IMR-90 (cell line): ENCODE measurements around the gene SLTM. TPM values are rescaled to one million over a fixed set of nuclear protein-coding genes. Genes with fewer than 3 reads are reported as not detected.
"Not testable (repeated sequence)": the region's sequence is repeated elsewhere in the genome, so short reads cannot be mapped to it uniquely, and the experiment has no call there.

Experiments used
- ATAC-seq: fragments of 200-7000 bp; cut with Tn5 transposase; 2 replicates; pipeline ENCODE4 v1.9.1; 2020; ENCODE audit warnings: low read depth, mild to moderate bottlenecking, moderate library complexity
- BruUV-seq: library from RNA; stranded (reverse); fragments of 400-500 nt; replicated peaks from 2 replicates; lab custom pipeline; 2021; lab: Mats Ljungman, UMichigan
- CTCF ChIA-PET: fragments of 300-600 bp; formaldehyde crosslinking; extraction: SDS; loops from one replicate; lab custom pipeline; 2021; ENCODE audit warnings: antibody characterized with exemption; lab: Yijun Ruan, JAX
- POLR2A ChIA-PET: fragments of 300-600 bp; sonication (Branson Sonifier 250); formaldehyde crosslinking; loops from one replicate; lab custom pipeline; 2022; ENCODE audit warnings: antibody characterized with exemption; ENCODE audit not compliant: unreplicated experiment; lab: Charles Lee
- DNase-seq: peaks from one replicate; pipeline ENCODE4 v3.0.0; 2013
- H2AFZ ChIP-seq: replicated peaks from 2 replicates; pipeline ENCODE3; 2013; ENCODE audit warnings: low read length, mild to moderate bottlenecking; ENCODE audit not compliant: poor library complexity
- H2AK5ac ChIP-seq: 2 replicates; pipeline ENCODE4 v1.6.1; 2013; ENCODE audit warnings: low read depth, low read length, inconsistent platforms
- H2AK9ac ChIP-seq: replicated peaks from 2 replicates; pipeline ENCODE3; 2013; ENCODE audit warnings: mild to moderate bottlenecking, low read depth, low read length, moderate library complexity; ENCODE audit not compliant: poor library complexity
- H2BK120ac ChIP-seq: 2 replicates; pipeline ENCODE4 v1.6.1; 2013; ENCODE audit warnings: low read depth, low read length, inconsistent platforms
- H2BK15ac ChIP-seq: 3 replicates; pipeline ENCODE4 v1.6.1; 2013; ENCODE audit warnings: low read depth, low read length, inconsistent platforms
- H2BK20ac ChIP-seq: 2 replicates; pipeline ENCODE4 v1.6.1; 2013; ENCODE audit warnings: low read depth, mild to moderate bottlenecking, inconsistent platforms, low read length, moderate library complexity
- H2BK5ac ChIP-seq: 2 replicates; pipeline ENCODE4 v1.6.1; 2013; ENCODE audit warnings: mild to moderate bottlenecking, low read depth, low read length, inconsistent platforms; ENCODE audit not compliant: poor library complexity, severe bottlenecking
- H3K14ac ChIP-seq: replicated peaks from 2 replicates; pipeline ENCODE4 v1.6.1; 2013; ENCODE audit warnings: low read depth, low read length, inconsistent platforms
- H3K18ac ChIP-seq: 2 replicates; pipeline ENCODE4 v1.6.1; 2013; ENCODE audit warnings: low read depth, low read length, control low read depth
- H3K23ac ChIP-seq: 2 replicates; pipeline ENCODE4 v1.6.1; 2013; ENCODE audit warnings: low read depth, low read length, inconsistent platforms
- H3K27ac ChIP-seq: 2 replicates; pipeline ENCODE4 v1.5.1; 2013; ENCODE audit warnings: mild to moderate bottlenecking, control low read depth, low read length; ENCODE audit not compliant: insufficient read depth
- H3K27me3 ChIP-seq: 2 replicates; pipeline ENCODE4 v1.6.1; 2013; ENCODE audit warnings: low read length; ENCODE audit not compliant: control insufficient read depth, insufficient read depth
- H3K36me3 ChIP-seq: 2 replicates; pipeline ENCODE4 v1.6.1; 2013; ENCODE audit warnings: low read length, mixed read lengths; ENCODE audit not compliant: control insufficient read depth, insufficient read depth
- H3K4ac ChIP-seq: 2 replicates; pipeline ENCODE4 v1.6.1; 2013; ENCODE audit warnings: low read depth, low read length, inconsistent platforms
- H3K4me1 ChIP-seq: 2 replicates; pipeline ENCODE4 v1.6.1; 2013; ENCODE audit warnings: low read length, mixed read lengths; ENCODE audit not compliant: control insufficient read depth, insufficient read depth
- H3K4me2 ChIP-seq: 2 replicates; pipeline ENCODE4 v1.6.1; 2013; ENCODE audit warnings: low read depth, mild to moderate bottlenecking, control low read depth, low read length, moderate library complexity
- H3K4me3 ChIP-seq: 2 replicates; pipeline ENCODE4 v1.5.1; 2013; ENCODE audit warnings: low read depth, mild to moderate bottlenecking, control low read depth, low read length, moderate library complexity; ENCODE audit not compliant: insufficient read depth
- H3K56ac ChIP-seq: 2 replicates; pipeline ENCODE4 v1.6.1; 2013; ENCODE audit warnings: low read length, inconsistent platforms; ENCODE audit not compliant: insufficient read depth; ENCODE audit errors: extremely low read depth
- H3K79me1 ChIP-seq, 2 experiments: 2 replicates each; pipeline ENCODE4 v1.6.1; 2013; ENCODE audit warnings: low read length in 2 of 2, inconsistent platforms in 1 of 2, low read depth in 1 of 2
- H3K9ac ChIP-seq: 2 replicates; pipeline ENCODE4 v1.6.1; 2013; ENCODE audit warnings: low read depth, low read length, control low read depth
- H3K9me1 ChIP-seq: 2 replicates; pipeline ENCODE4 v1.6.1; 2013; ENCODE audit warnings: low read length, inconsistent platforms; ENCODE audit not compliant: insufficient read depth
- H3K9me3 ChIP-seq: 2 replicates; pipeline ENCODE4 v1.6.1; 2013; ENCODE audit warnings: low read length; ENCODE audit not compliant: control insufficient read depth, insufficient read depth
- H4K20me1 ChIP-seq: 2 replicates; pipeline ENCODE4 v1.6.1; 2013; ENCODE audit warnings: low read length, inconsistent platforms; ENCODE audit not compliant: insufficient read depth
- H4K5ac ChIP-seq: 2 replicates; pipeline ENCODE4 v1.6.1; 2013; ENCODE audit warnings: mild to moderate bottlenecking, low read depth, low read length, control low read depth
- H4K8ac ChIP-seq, 2 experiments: 2 replicates each; pipeline ENCODE4 v1.6.1; 2013; ENCODE audit warnings: low read depth in 2 of 2, low read length in 2 of 2, control low read depth in 1 of 2, inconsistent platforms in 1 of 2
- H4K91ac ChIP-seq: 2 replicates; pipeline ENCODE4 v1.6.1; 2013; ENCODE audit warnings: low read depth, low read length, inconsistent platforms; ENCODE audit not compliant: insufficient read depth
- WGBS, 2 experiments: methylation state at CpG; one replicate each; pipeline versions ENCODE4 v1.1.5 to v1.1.7; 2013; ENCODE audit warnings: missing lambda C conversion rate in 2 of 2; ENCODE audit not compliant: insufficient read length in 1 of 2; ENCODE audit errors: extremely low coverage in 2 of 2; 5-methylcytosine and 5-hydroxymethylcytosine counted together
- dilution Hi-C: fragments of 300-500 bp; cut with HindIII; formaldehyde crosslinking; loops from one replicate; pipeline ENCODE4 v1.14.3; 2018; ENCODE audit warnings: low sequenced_read_pairs; ENCODE audit not compliant: unreplicated experiment
- in situ Hi-C: fragments of 300-500 bp; cut with MboI; formaldehyde crosslinking; loops from 3 replicates; pipeline ENCODE4 v1.14.3; 2019; ENCODE audit warnings: low sequenced_read_pairs, inconsistent platforms, mixed read lengths
- intact Hi-C: fragments of 100-400 bp; cut with micrococcal nuclease; formaldehyde crosslinking; loops from 2 replicates; pipeline ENCODE4 v1.10.0; 2022
- polyA plus RNA-seq, 3 experiments: library from polyadenylated mRNA; depleted of rRNA; stranded (reverse); fragments of >200 nt; gene quantifications; 2 replicates each; pipeline ENCODE4 v1.2.3, GENCODE V29; 2012; ENCODE audit warnings: low replicate concordance in 1 of 3
- total RNA-seq: library from RNA; depleted of rRNA; stranded (reverse); fragments of >200 nt; gene quantifications from 2 replicates; pipeline ENCODE4 v1.2.3, GENCODE V29; 2012

The SLTM gene
- total and polyA plus RNA-seq, 2 of the 4 experiments (the other 2 are of a cell fraction) = 36.0 to 57.6 TPM

DNA sequence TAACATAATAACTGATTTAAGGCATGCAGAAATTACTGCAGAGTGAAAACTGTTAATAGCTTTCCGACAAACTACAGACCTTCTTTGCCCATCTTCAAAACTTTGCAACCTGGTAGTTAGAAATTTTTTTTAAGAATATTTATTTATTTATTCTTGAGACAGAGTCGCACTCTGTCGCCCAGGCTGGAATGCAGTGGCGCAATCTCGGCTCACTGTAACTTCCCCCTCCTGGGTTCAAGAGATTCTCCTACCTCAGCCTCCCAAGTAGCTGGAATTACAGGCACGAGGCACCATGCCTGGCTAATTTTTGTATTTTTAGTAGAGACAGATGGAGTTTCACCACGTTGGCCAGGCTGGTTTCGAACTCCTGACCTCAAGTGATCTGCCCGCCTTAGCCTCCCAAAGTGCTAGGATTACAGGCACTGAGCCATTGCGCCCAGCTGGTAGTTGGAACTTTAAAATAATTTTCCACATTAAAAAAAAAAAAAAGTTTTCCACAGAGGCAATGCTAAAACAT lies 15.8 kb downstream of the SLTM start:
- CTCF ChIA-PET, in situ Hi-C loops, H2AK9ac ChIP-seq, H4K8ac ChIP-seq, DNase-seq, POLR2A ChIA-PET, BruUV-seq, H3K36me3 ChIP-seq, H3K56ac ChIP-seq, H3K4ac ChIP-seq, H3K9ac ChIP-seq, H3K14ac ChIP-seq, H3K27me3 ChIP-seq, H4K91ac ChIP-seq, H3K27ac ChIP-seq, H2AK5ac ChIP-seq, H3K4me2 ChIP-seq, H3K9me1 ChIP-seq, H2BK5ac ChIP-seq, H2BK120ac ChIP-seq, H3K4me1 ChIP-seq, H2BK20ac ChIP-seq, H4K5ac ChIP-seq, H3K23ac ChIP-seq, intact Hi-C loops, H2BK15ac ChIP-seq, ATAC-seq, H3K4me3 ChIP-seq, H3K18ac ChIP-seq, H3K9me3 ChIP-seq, H2AFZ ChIP-seq, dilution Hi-C loops: not testable (repeated sequence)
- Histone ChIP-seq H4K20me1 (peaks cover 17% of the 10 kb centered on the region), H3K79me1 (peaks cover 38 to 59% of the 10 kb centered on the region in 2 experiments)
- WGBS, 2 experiments = no CpG with 5 or more reads among the region's 10 CpGs
